Fibroblast of mammary gland (primary cell): ENCODE data around the gene NDUFV2.

Experiments used
- DNase-seq: peaks from one replicate; pipeline ENCODE4 v3.0.0-alpha.2; 2010; ENCODE audit warnings: low read depth
- H3K4me3 ChIP-seq: 2 replicates; pipeline ENCODE4 v1.5.1; 2011; ENCODE audit warnings: low read depth, mild to moderate bottlenecking, low read length, moderate library complexity; ENCODE audit not compliant: control insufficient read depth
- CTCF ChIP-seq: conservative IDR thresholded peaks from 2 replicates; pipeline ENCODE4 v1.5.1; 2011; ENCODE audit warnings: low read depth, low read length, inconsistent platforms; ENCODE audit not compliant: control insufficient read depth, insufficient read depth

NDUFV2 gene

GRCh38 chr18:9124824-9125223 lies 22.3 kb downstream of the NDUFV2 start:
- no peak for DNase-seq
- H3K4me3 ChIP-seq: no peak overlapping the region
- no peak for TF ChIP-seq CTCF

- no peak for TF ChIP-seq CTCF
- no peak for DNase-seq
- no peak overlapping the region for H3K4me3 ChIP-seq
Observed at GRCh38 chr18:9126337-9126736, 23.8 kb downstream of the NDUFV2 start.

DNA sequence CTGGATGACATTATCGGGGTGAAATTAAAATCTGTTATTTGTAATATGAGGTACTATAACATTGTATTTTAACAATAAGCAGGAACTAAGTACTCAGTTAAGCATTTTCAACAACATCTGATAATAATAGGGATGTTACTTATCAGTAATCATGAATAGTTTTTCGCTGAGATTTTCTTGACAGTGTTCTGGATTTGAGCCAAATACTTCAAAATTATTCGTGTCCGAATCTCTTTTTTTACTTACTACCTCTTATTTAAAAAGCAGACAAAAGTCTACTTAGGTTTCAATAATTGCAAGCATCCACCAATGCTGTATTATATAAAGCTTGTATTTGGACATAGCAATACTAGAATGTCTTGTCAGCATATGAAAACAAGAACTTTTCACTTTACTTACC lies 27.7 kb downstream of the NDUFV2 start:
- H3K4me3 ChIP-seq: no peak overlapping the region
- DNase-seq: no peak
- TF ChIP-seq CTCF: no peak

- peak; percentile 74 for DNase-seq
- TF ChIP-seq CTCF: no peak
- no peak overlapping the region for H3K4me3 ChIP-seq
Observed at GRCh38 chr18:9130806-9131205, 28.3 kb downstream of the NDUFV2 start.

DNA sequence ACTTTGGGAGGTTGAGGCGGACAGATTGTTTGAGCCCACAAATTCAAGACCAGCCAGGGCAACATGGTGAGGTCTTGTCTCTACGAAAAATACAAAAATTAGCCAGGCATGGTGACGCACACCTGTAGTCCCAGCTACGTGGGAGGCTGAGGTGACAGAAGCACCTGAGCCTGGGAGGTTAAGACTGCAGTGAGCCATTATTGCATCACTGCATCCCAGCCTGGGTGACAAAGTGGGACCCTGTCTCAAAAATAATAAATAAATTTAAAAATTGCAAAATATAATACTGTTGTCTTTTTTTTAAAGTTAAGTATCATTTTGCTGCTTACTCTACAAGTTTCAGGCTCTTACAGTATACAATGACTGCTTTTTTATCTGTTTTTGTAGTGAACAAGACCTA lies 30.1 kb downstream of the NDUFV2 start:
- no peak for DNase-seq
- no peak overlapping the region for H3K4me3 ChIP-seq
- no peak for TF ChIP-seq CTCF

DNA sequence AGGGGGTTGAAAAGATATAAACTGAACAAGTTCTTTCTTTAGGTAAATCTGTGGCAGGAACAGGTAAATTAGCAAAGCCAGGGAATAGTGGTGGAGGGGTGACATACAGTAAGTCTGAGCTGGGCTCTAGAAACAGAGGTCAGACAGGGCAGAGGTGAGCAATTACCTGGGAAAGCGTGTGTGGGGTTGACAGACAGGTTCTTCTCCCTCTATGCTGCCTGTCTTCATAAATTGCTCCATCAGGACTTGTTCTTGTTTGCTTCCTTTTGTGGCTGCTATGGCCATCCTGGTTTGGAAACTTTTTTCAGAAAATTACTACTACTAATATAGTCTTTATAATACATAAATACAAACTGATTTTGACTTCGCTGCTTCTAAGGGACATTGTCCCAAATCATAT lies 30.7 kb downstream of the NDUFV2 start:
- H3K4me3 ChIP-seq: no peak overlapping the region
- no peak for TF ChIP-seq CTCF
- no peak for DNase-seq
